Liver (tissue), 9 donors: ENCODE results near the gene BTBD9. TPM values are rescaled to one million over a fixed set of nuclear protein-coding genes. Genes with fewer than 3 reads are reported as not detected.

Experiments
- DNase-seq: peaks from one replicate; pipeline ENCODE4 v3.0.0-alpha.2; 2017; ENCODE audit warnings: low spot score
- H3K27ac ChIP-seq, 2 donors: one replicate each; pipeline ENCODE4 v1.7.0; 2013; ENCODE audit warnings: inconsistent platforms in 2 of 2, low read length in 2 of 2, control low read depth in 1 of 2, low read depth in 1 of 2, mild to moderate bottlenecking in 1 of 2
- H3K27me3 ChIP-seq, 4 donors: one replicate each; pipeline versions ENCODE4 v1.6.1 to v1.7.0; 2013; ENCODE audit warnings: low read length in 3 of 4, inconsistent platforms in 1 of 4, mild to moderate bottlenecking in 1 of 4, moderate library complexity in 1 of 4; ENCODE audit not compliant: control insufficient read depth in 4 of 4, insufficient read depth in 4 of 4
- H3K36me3 ChIP-seq, 4 donors: one replicate each; pipeline versions ENCODE4 v1.6.1 to v1.7.0; 2013; ENCODE audit warnings: low read length in 3 of 4, mild to moderate bottlenecking in 3 of 4, low read depth in 1 of 4, moderate library complexity in 1 of 4; ENCODE audit not compliant: control insufficient read depth in 4 of 4, insufficient read depth in 3 of 4
- H3K4me1 ChIP-seq, 4 donors: one replicate each; pipeline versions ENCODE4 v1.6.1 to v1.7.0; 2013; ENCODE audit warnings: low read length in 3 of 4, mild to moderate bottlenecking in 3 of 4, moderate library complexity in 1 of 4; ENCODE audit not compliant: control insufficient read depth in 4 of 4, insufficient read depth in 4 of 4
- H3K4me3 ChIP-seq, 3 donors: one replicate each; pipeline versions ENCODE4 v1.6.1 to v1.7.0; 2013; ENCODE audit warnings: low read length in 3 of 3, control low read depth in 1 of 3, low read depth in 1 of 3, mild to moderate bottlenecking in 1 of 3
- H3K9ac ChIP-seq, 2 donors: one replicate each; pipeline ENCODE4 v1.7.0; 2013; ENCODE audit warnings: low read length in 2 of 2, mild to moderate bottlenecking in 2 of 2, moderate library complexity in 2 of 2, control low read depth in 1 of 2, low read depth in 1 of 2
- H3K9me3 ChIP-seq, 4 donors: one replicate each; pipeline versions ENCODE4 v1.6.1 to v1.7.0; 2013; ENCODE audit warnings: low read length in 3 of 4; ENCODE audit not compliant: control insufficient read depth in 4 of 4
- CTCF ChIP-seq: fragments of 150-350 bp; IDR thresholded peaks from 2 replicates; pipeline ENCODE4 v1.5.1; 2017; ENCODE audit warnings: improper control_type of control experiment, low read depth, low read length; ENCODE audit not compliant: missing input control
- FOXA1 ChIP-seq: IDR thresholded peaks from 2 replicates; pipeline ENCODE4 v1.6.1; 2016; ENCODE audit warnings: antibody characterized with exemption
- GABPA ChIP-seq, 2 donors: IDR thresholded peaks in 1 of 2; conservative IDR thresholded peaks in 1 of 2; 2 replicates each; pipeline ENCODE4 v1.6.1; 2016; ENCODE audit warnings: antibody characterized with exemption in 2 of 2, mild to moderate bottlenecking in 1 of 2, moderate library complexity in 1 of 2
- HNF4A ChIP-seq, 2 donors: conservative IDR thresholded peaks; 2 replicates each; pipeline ENCODE4 v1.6.1; 2016; ENCODE audit warnings: antibody characterized with exemption in 2 of 2, mild to moderate bottlenecking in 2 of 2
- HNF4G ChIP-seq: IDR thresholded peaks from 2 replicates; pipeline ENCODE4 v1.6.1; 2016; ENCODE audit warnings: antibody characterized with exemption
- NR2F2 ChIP-seq: IDR thresholded peaks from 2 replicates; pipeline ENCODE4 v1.6.1; 2016; ENCODE audit warnings: antibody characterized with exemption
- RAD21 ChIP-seq, 2 donors: IDR thresholded peaks; 2 replicates each; pipeline ENCODE4 v1.6.1; 2016; ENCODE audit warnings: antibody characterized with exemption in 2 of 2, mild to moderate bottlenecking in 2 of 2
- REST ChIP-seq: IDR thresholded peaks from 2 replicates; pipeline ENCODE4 v1.6.1; 2016; ENCODE audit warnings: antibody characterized with exemption, mild to moderate bottlenecking
- YY1 ChIP-seq: IDR thresholded peaks from 2 replicates; pipeline ENCODE4 v1.6.1; 2016; ENCODE audit warnings: antibody characterized with exemption, mild to moderate bottlenecking
- WGBS: extraction: QIAGEN DNeasy Blood & Tissue Kit; methylation state at CpG from one replicate; pipeline ENCODE4 v1.1.7; 2013; 5-methylcytosine and 5-hydroxymethylcytosine counted together
- polyA plus RNA-seq, 2 donors: library from polyadenylated mRNA; stranded (reverse) in 1 of 2; unstranded in 1 of 2; fragments of 200-250 nt in 1 of 2; fragments of >200 nt in 1 of 2; fragmentation: Nextera tagmentation in 1 of 2; extraction: Ambion mirVana in 1 of 2; gene quantifications; one replicate each; pipeline versions ENCODE4 v1.2.1 to v1.2.3, GENCODE V29; 2013 to 2015
- total RNA-seq, 2 donors: library from RNA; depleted of rRNA; stranded (reverse); fragments of >200 nt; gene quantifications; one replicate each; pipeline ENCODE4 v1.2.3, GENCODE V29; 2014
- TF ChIP-seq, protein P1 (sequence below): IDR thresholded peaks from 2 replicates; pipeline ENCODE4 v1.6.1; 2016; ENCODE audit warnings: antibody characterized with exemption
- TF ChIP-seq, protein P2 (sequence below): IDR thresholded peaks from 2 replicates; pipeline ENCODE4 v1.6.1; 2016; ENCODE audit warnings: antibody characterized with exemption
- TF ChIP-seq, protein P3 (sequence below): IDR thresholded peaks from 2 replicates; pipeline ENCODE4 v1.6.1; 2016; ENCODE audit warnings: antibody characterized with exemption
- donor health status: healthy.
- donor health status: healthy.
- donor health status: healthy.
- donor health status: healthy.
- donor health status: healthy.

BTBD9 gene
- total and polyA plus RNA-seq, 4 donors, result 2.0 to 12.4 (median 5.7) TPM

DNA sequence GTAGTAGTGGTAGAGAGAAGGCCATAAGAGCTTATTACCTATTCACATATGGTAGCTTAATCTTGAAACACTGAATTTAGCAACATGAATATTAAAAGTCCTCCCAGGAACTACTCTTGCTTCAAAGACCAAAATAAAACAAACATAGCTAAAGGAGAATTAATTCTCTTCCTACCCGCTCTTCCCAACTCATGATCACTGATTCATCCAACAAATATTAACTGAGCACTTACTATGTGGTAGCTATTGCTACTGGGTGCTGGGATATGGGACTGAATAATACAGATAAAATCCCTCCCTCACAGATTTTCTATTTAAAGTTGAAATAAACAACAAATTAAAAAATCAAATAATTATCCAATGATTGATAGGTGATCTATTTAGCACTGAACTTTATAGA is 287.1 kb downstream of the BTBD9 start:
- H3K36me3 ChIP-seq, result no peaks in the 10 kb centered on the region
- H3K27ac ChIP-seq, result no peak overlapping the region
- H3K4me3 ChIP-seq, result no peak overlapping the region
- H3K9ac ChIP-seq, result no peak overlapping the region
- H3K4me1 ChIP-seq, result peaks cover 0 to 2% (median 0%) of the 10 kb centered on the region in 4 donors
- H3K27me3 ChIP-seq, result no peaks in the 10 kb centered on the region
- no peak for DNase-seq
- no peaks in the 10 kb centered on the region for H3K9me3 ChIP-seq
- 92% methylated on average over 1 of the region's 1 CpG for WGBS
- TF ChIP-seq, protein P1, sequence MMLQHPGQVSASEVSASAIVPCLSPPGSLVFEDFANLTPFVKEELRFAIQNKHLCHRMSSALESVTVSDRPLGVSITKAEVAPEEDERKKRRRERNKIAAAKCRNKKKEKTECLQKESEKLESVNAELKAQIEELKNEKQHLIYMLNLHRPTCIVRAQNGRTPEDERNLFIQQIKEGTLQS, result no peak
- TF ChIP-seq YY1 (no peak), FOXA1 (no peak), HNF4A (conservative IDR thresholded peaks at IDR 0.05) (no peak), CTCF (no peak), GABPA (IDR thresholded peaks at IDR 0.05 in 1 of 2, conservative IDR thresholded peaks at IDR 0.05 in 1 of 2) (no peak), RAD21 (IDR thresholded peaks at IDR 0.05) (no peak), NR2F2 (no peak), HNF4G (no peak), REST (no peak)
- TF ChIP-seq, protein P2, sequence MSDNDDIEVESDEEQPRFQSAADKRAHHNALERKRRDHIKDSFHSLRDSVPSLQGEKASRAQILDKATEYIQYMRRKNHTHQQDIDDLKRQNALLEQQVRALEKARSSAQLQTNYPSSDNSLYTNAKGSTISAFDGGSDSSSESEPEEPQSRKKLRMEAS, result no peak
- TF ChIP-seq, protein P3, sequence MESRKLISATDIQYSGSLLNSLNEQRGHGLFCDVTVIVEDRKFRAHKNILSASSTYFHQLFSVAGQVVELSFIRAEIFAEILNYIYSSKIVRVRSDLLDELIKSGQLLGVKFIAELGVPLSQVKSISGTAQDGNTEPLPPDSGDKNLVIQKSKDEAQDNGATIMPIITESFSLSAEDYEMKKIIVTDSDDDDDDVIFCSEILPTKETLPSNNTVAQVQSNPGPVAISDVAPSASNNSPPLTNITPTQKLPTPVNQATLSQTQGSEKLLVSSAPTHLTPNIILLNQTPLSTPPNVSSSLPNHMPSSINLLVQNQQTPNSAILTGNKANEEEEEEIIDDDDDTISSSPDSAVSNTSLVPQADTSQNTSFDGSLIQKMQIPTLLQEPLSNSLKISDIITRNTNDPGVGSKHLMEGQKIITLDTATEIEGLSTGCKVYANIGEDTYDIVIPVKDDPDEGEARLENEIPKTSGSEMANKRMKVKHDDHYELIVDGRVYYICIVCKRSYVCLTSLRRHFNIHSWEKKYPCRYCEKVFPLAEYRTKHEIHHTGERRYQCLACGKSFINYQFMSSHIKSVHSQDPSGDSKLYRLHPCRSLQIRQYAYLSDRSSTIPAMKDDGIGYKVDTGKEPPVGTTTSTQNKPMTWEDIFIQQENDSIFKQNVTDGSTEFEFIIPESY, result no peak

GRCh38 chr6:38350942-38351341 is 288.8 kb downstream of the BTBD9 start:
- DNase-seq, result no peak
- H3K4me3 ChIP-seq, result no peak overlapping the region

More at GRCh38 chr6:38350942-38351341, 288.8 kb downstream of the BTBD9 start:
- no peak overlapping the region for H3K27ac ChIP-seq
- no peaks in the 10 kb centered on the region for H3K9me3 ChIP-seq
- no peak overlapping the region for H3K9ac ChIP-seq
- H3K36me3 ChIP-seq, result no peaks in the 10 kb centered on the region
- peaks cover 0 to 2% (median 0%) of the 10 kb centered on the region in 4 donors for H3K4me1 ChIP-seq
- H3K27me3 ChIP-seq, result no peaks in the 10 kb centered on the region
- TF ChIP-seq GABPA (IDR thresholded peaks at IDR 0.05 in 1 of 2, conservative IDR thresholded peaks at IDR 0.05 in 1 of 2), result no peak
- no peak for TF ChIP-seq HNF4A (conservative IDR thresholded peaks at IDR 0.05)
